K562 (cell line): ENCODE results near the gene PAX8.

ENCODE experiments used
- ADNP ChIP-seq: fragments of 200-800 bp; sonication (Bioruptor generic); IDR thresholded peaks from 2 replicates; pipeline ENCODE4 v1.6.1; 2016; ENCODE audit warnings: missing genetic modification characterization, missing compliant biosample characterization
- SMC3 ChIP-seq: conservative IDR thresholded peaks from 2 replicates; pipeline ENCODE4 v1.6.1; 2011; ENCODE audit warnings: low read depth, low read length, improper control_type of control experiment; ENCODE audit not compliant: insufficient read depth
- ZNF717 ChIP-seq: fragments of 250-450 bp; sonication (Bioruptor Pico); IDR thresholded peaks from 2 replicates; pipeline ENCODE4 v1.5.0; 2021

DNA sequence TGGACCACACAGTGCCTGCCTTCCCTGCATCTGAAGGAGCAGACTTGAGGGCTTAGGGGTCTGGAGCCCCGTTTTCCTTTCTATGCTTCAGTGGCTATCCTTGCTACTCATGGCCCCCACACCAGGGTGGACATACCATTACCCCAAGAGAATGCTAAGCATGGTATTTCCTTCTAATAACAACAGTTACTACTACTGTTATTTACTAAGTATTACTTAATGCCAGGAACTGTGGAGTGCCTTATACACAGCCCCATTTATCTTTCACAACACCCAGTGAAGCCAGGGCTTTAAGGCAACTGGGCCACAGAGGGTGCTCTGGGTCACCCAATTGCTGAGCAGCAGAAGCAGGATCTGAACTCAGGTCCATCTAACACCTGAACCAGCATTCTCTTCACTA is 5.8 kb upstream of the PAX8 start:
- TF ChIP-seq ZNF717 (no peak), SMC3 (no peak), ADNP (no peak)
